HCT116 (cell line): ENCODE data around the gene MZB1. TPM values are rescaled to one million over a fixed set of nuclear protein-coding genes. Genes with fewer than 3 reads are reported as not detected.

Experiments
- ATAC-seq: fragments of 200-7000 bp; cut with Tn5 transposase; 2 replicates; pipeline ENCODE4 v1.9.1; 2020; ENCODE audit warnings: mild to moderate bottlenecking, moderate library complexity
- BruUV-seq: library from RNA; stranded (reverse); fragments of 400-500 nt; replicated peaks from 2 replicates; lab custom pipeline; 2021; lab: Mats Ljungman, UMichigan
- CTCF ChIA-PET: fragments of 300-600 bp; sonication (Branson Sonifier 250); formaldehyde crosslinking; loops from one replicate; lab custom pipeline; 2021; ENCODE audit warnings: antibody characterized with exemption; lab: Charles Lee
- POLR2A ChIA-PET: fragments of 300-600, 350-600 bp; sonication (Branson Sonifier 250); formaldehyde crosslinking; loops from one replicate; lab custom pipeline; 2021; ENCODE audit warnings: antibody characterized with exemption; lab: Charles Lee
- RAD21 ChIA-PET, 2 experiments: fragments of 300-600 bp; sonication (Branson Sonifier 250); formaldehyde crosslinking; loops; one replicate each; lab custom pipeline; 2023; ENCODE audit warnings: low total read pairs in 2 of 2; ENCODE audit not compliant: uncharacterized antibody in 2 of 2, unreplicated experiment in 2 of 2, low non-redundant PET in 1 of 2; lab: Charles Lee
- DNase-seq: peaks from one replicate; pipeline ENCODE4 v3.0.0-alpha.2; 2010; ENCODE audit warnings: low read depth, low spot score
- H2AFZ ChIP-seq: fragments of 200-600 bp; shearing (Covaris generic), sonication (generic); 2 replicates; pipeline ENCODE4 v1.6.1; 2017; ENCODE audit warnings: low read depth, mixed run types, mixed read lengths, antibody characterized with exemption, low read length; ENCODE audit not compliant: poor library complexity, severe bottlenecking
- H3K27ac ChIP-seq: 2 replicates; pipeline ENCODE4 v1.5.1; 2012; ENCODE audit warnings: low read depth, low read length
- H3K27me3 ChIP-seq: fragments of 200-600 bp; sonication (generic); 2 replicates; pipeline ENCODE4 v1.6.1; 2016; ENCODE audit warnings: mixed run types, low read length, mixed read lengths; ENCODE audit not compliant: insufficient read depth
- H3K36me3 ChIP-seq, 2 experiments: fragments of 200-500 bp in 1 of 2; fragments of 200-600 bp in 1 of 2; sonication (Bioruptor generic) in 1 of 2; sonication (generic) in 1 of 2; 2 replicates each; pipeline versions ENCODE4 v1.5.1 to v1.6.1; 2014 to 2016; ENCODE audit warnings: low read length in 2 of 2, inconsistent platforms in 1 of 2, mixed read lengths in 1 of 2, mixed run types in 1 of 2; ENCODE audit not compliant: insufficient read depth in 2 of 2, control insufficient read depth in 1 of 2
- H3K4me1 ChIP-seq, 2 experiments: fragments of 200-600 bp in 1 of 2; sonication (generic) in 1 of 2; 2 replicates each; pipeline versions ENCODE4 v1.5.1 to v1.6.1; 2012 to 2017; ENCODE audit warnings: low read length in 2 of 2, inconsistent platforms in 1 of 2, mild to moderate bottlenecking in 1 of 2, mixed read lengths in 1 of 2, mixed run types in 1 of 2, moderate library complexity in 1 of 2; ENCODE audit not compliant: insufficient read depth in 2 of 2, control insufficient read depth in 1 of 2
- H3K4me2 ChIP-seq: fragments of 200-600 bp; sonication (generic); 2 replicates; pipeline ENCODE4 v1.6.1; 2017; ENCODE audit warnings: mixed run types, low read length, mixed read lengths
- H3K4me3 ChIP-seq, 2 experiments: fragments of 200-600 bp in 1 of 2; sonication (generic) in 1 of 2; replicated peaks in 1 of 2; 2 replicates each; pipeline ENCODE4 v1.5.1; 2011 to 2016; ENCODE audit warnings: low read length in 2 of 2, control low read depth in 1 of 2, low read depth in 1 of 2, mild to moderate bottlenecking in 1 of 2, mixed read lengths in 1 of 2, mixed run types in 1 of 2
- H3K79me2 ChIP-seq: fragments of 200-600 bp; sonication (generic); 2 replicates; pipeline ENCODE4 v1.6.1; 2017; ENCODE audit warnings: mild to moderate bottlenecking, mixed run types, low read length, moderate library complexity, mixed read lengths; ENCODE audit not compliant: insufficient read depth
- H3K9ac ChIP-seq: fragments of 200-600 bp; sonication (generic); 2 replicates; pipeline ENCODE4 v1.6.1; 2016; ENCODE audit warnings: low read length, mixed read lengths
- H3K9me2 ChIP-seq: fragments of 200-600 bp; sonication (generic), shearing (Covaris generic); 2 replicates; pipeline ENCODE4 v1.6.1; 2017; ENCODE audit warnings: mixed run types, mild to moderate bottlenecking, moderate library complexity; ENCODE audit not compliant: insufficient read depth
- H3K9me3 ChIP-seq, 2 experiments: fragments of 200-500 bp in 1 of 2; fragments of 200-600 bp in 1 of 2; sonication (Bioruptor generic) in 1 of 2; sonication (generic) in 1 of 2; 2 replicates each; pipeline ENCODE4 v1.6.1; 2014 to 2017; ENCODE audit warnings: low read length in 2 of 2, mixed read lengths in 2 of 2, inconsistent platforms in 1 of 2, low read depth in 1 of 2, mild to moderate bottlenecking in 1 of 2, mixed run types in 1 of 2, moderate library complexity in 1 of 2; ENCODE audit not compliant: control insufficient read depth in 1 of 2, insufficient read depth in 1 of 2
- H4K20me1 ChIP-seq: fragments of 200-600 bp; sonication (generic), shearing (Covaris generic); 2 replicates; pipeline ENCODE4 v1.6.1; 2017; ENCODE audit warnings: mixed run types, mild to moderate bottlenecking, moderate library complexity; ENCODE audit not compliant: insufficient read depth
- ATF3 ChIP-seq: IDR thresholded peaks from 2 replicates; pipeline ENCODE4 v1.6.1; 2012
- CEBPB ChIP-seq: IDR thresholded peaks from 2 replicates; pipeline ENCODE4 v1.6.1; 2012; ENCODE audit warnings: low read depth
- EGR1 ChIP-seq: IDR thresholded peaks from 2 replicates; pipeline ENCODE4 v1.6.1; 2012; ENCODE audit warnings: low read depth
- EZH2 ChIP-seq: fragments of 200-600 bp; sonication (generic); IDR thresholded peaks from 2 replicates; pipeline ENCODE4 v1.6.1; 2017; ENCODE audit warnings: antibody characterized with exemption, mixed run types
- EZH2phosphoT487 ChIP-seq: fragments of 200-600 bp; IDR thresholded peaks from 2 replicates; pipeline ENCODE4 v1.6.1; 2018; ENCODE audit warnings: antibody characterized with exemption, borderline replicate concordance
- POLR2AphosphoS5 ChIP-seq: IDR thresholded peaks from 2 replicates; pipeline ENCODE4 v1.6.1; 2011; ENCODE audit warnings: mild to moderate bottlenecking, low read depth, low read length, moderate library complexity
- RAD21 ChIP-seq: IDR thresholded peaks from 2 replicates; pipeline ENCODE4 v1.6.1; 2012; ENCODE audit warnings: low read depth, mild to moderate bottlenecking
- REST ChIP-seq: IDR thresholded peaks from 2 replicates; pipeline ENCODE4 v1.6.1; 2012; ENCODE audit warnings: low read depth
- SIN3A ChIP-seq: IDR thresholded peaks from 2 replicates; pipeline ENCODE4 v1.6.1; 2012; ENCODE audit warnings: low read depth
- SP1 ChIP-seq: IDR thresholded peaks from 2 replicates; pipeline ENCODE4 v1.6.1; 2012; ENCODE audit warnings: low read depth
- TCF7L2 ChIP-seq: IDR thresholded peaks from 2 replicates; pipeline ENCODE4 v1.7.0; 2011; ENCODE audit warnings: borderline replicate concordance, inconsistent platforms; ENCODE audit not compliant: insufficient read depth, insufficient read length; ENCODE audit errors: extremely low read depth
- YY1 ChIP-seq: IDR thresholded peaks from 2 replicates; pipeline ENCODE4 v1.6.1; 2011; ENCODE audit warnings: low read length, low read depth, moderate library complexity, mild to moderate bottlenecking; ENCODE audit not compliant: insufficient replicate concordance; ENCODE audit errors: extremely low read depth
- ZFX ChIP-seq: fragments of 450-650 bp; IDR thresholded peaks from 2 replicates; pipeline ENCODE4 v1.6.1; 2017
- intact Hi-C: fragments of 100-400 bp; cut with micrococcal nuclease; formaldehyde crosslinking; loops from 2 replicates; pipeline ENCODE4 v1.10.0; 2022
- total RNA-seq: library from RNA; stranded (reverse); gene quantifications from one replicate; pipeline ENCODE4 v1.2.1, GENCODE V29; 2021; ENCODE audit not compliant: unreplicated experiment
- TF ChIP-seq, protein P1 (sequence below), 3 experiments: fragments of 200-600 bp in 1 of 3; sonication (generic) in 1 of 3; IDR thresholded peaks in 2 of 3; conservative IDR thresholded peaks in 1 of 3; 2 replicates each; pipeline ENCODE4 v1.5.1; 2012 to 2017; ENCODE audit warnings: low read depth in 2 of 3, low read length in 2 of 3, antibody characterized with exemption in 1 of 3, borderline replicate concordance in 1 of 3, control low read depth in 1 of 3, mild to moderate bottlenecking in 1 of 3, mixed read lengths in 1 of 3, mixed run types in 1 of 3, moderate library complexity in 1 of 3; ENCODE audit not compliant: insufficient read depth in 1 of 3
- TF ChIP-seq, protein P2 (sequence below): IDR thresholded peaks from 2 replicates; pipeline ENCODE4 v1.6.1; 2011; ENCODE audit warnings: mild to moderate bottlenecking, low read length, moderate library complexity; ENCODE audit not compliant: insufficient replicate concordance; ENCODE audit errors: extremely low read depth
- TF ChIP-seq, protein P3 (sequence below): IDR thresholded peaks from 2 replicates; pipeline ENCODE4 v1.6.1; 2012

Gene MZB1
- total RNA-seq, 1 experiment from 2014 or later: 0.81 TPM

DNA sequence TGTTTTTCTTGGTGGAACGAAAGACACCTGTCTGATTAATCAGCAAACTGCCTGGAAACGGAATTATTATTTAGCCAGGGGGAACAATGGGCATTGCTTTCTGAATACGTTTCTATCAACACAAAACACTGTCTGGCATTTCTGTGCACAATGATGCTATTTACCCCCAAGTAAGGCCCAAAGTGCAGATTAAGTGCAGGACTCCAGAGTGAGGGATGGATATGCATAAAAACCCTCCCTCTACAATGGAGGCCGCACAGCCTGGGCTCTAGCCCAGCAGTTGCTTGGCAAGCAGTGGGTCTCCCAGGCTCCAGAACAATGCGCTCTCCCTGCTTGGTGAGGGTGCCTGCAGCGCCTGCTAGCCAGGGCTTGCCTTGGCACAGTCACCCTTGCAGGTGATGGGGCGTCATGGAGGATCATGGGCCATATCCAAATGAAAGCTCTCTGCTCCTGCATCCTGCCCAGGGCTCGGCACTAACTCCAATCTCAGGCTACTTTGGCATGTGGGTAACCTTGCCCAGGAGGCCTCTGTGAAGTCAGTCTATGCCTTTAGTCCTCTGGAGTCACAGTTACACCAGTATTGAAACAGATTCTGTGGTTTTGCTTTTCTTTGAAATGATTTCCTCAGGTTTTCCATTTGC is 25.6 kb upstream of the MZB1 start (continued):
- TF ChIP-seq YY1: no peak
- no peak for TF ChIP-seq SP1
- no peak for TF ChIP-seq ZFX

GRCh38 chr5:139414581-139415130 is 24.9 kb upstream of the MZB1 start:
- ChIA-PET POLR2A (no interaction called here), RAD21 (no interaction called here)
- H3K27ac ChIP-seq: no peak overlapping the region
- TF ChIP-seq YY1: no peak
- TF ChIP-seq RAD21: no peak
- TF ChIP-seq TCF7L2: no peak
- TF ChIP-seq, protein P1, sequence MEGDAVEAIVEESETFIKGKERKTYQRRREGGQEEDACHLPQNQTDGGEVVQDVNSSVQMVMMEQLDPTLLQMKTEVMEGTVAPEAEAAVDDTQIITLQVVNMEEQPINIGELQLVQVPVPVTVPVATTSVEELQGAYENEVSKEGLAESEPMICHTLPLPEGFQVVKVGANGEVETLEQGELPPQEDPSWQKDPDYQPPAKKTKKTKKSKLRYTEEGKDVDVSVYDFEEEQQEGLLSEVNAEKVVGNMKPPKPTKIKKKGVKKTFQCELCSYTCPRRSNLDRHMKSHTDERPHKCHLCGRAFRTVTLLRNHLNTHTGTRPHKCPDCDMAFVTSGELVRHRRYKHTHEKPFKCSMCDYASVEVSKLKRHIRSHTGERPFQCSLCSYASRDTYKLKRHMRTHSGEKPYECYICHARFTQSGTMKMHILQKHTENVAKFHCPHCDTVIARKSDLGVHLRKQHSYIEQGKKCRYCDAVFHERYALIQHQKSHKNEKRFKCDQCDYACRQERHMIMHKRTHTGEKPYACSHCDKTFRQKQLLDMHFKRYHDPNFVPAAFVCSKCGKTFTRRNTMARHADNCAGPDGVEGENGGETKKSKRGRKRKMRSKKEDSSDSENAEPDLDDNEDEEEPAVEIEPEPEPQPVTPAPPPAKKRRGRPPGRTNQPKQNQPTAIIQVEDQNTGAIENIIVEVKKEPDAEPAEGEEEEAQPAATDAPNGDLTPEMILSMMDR (IDR thresholded peaks at IDR 0.05 in 2 of 3, conservative IDR thresholded peaks at IDR 0.05 in 1 of 3; ENCODE audit: borderline replicate concordance in 1 of 3, insufficient read depth in 1 of 3, low read depth in 2 of 3, low read length in 2 of 3): no peak
- TF ChIP-seq SIN3A: no peak
- no peak for TF ChIP-seq EZH2phosphoT487
- no peak for TF ChIP-seq EZH2
- no peak for TF ChIP-seq EGR1
- TF ChIP-seq, protein P2, sequence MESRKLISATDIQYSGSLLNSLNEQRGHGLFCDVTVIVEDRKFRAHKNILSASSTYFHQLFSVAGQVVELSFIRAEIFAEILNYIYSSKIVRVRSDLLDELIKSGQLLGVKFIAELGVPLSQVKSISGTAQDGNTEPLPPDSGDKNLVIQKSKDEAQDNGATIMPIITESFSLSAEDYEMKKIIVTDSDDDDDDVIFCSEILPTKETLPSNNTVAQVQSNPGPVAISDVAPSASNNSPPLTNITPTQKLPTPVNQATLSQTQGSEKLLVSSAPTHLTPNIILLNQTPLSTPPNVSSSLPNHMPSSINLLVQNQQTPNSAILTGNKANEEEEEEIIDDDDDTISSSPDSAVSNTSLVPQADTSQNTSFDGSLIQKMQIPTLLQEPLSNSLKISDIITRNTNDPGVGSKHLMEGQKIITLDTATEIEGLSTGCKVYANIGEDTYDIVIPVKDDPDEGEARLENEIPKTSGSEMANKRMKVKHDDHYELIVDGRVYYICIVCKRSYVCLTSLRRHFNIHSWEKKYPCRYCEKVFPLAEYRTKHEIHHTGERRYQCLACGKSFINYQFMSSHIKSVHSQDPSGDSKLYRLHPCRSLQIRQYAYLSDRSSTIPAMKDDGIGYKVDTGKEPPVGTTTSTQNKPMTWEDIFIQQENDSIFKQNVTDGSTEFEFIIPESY: no peak
- TF ChIP-seq REST: no peak
- TF ChIP-seq POLR2AphosphoS5: no peak
- no peak for TF ChIP-seq CEBPB
- no peak for TF ChIP-seq SP1
- no peak for TF ChIP-seq ATF3
- TF ChIP-seq, protein P3, sequence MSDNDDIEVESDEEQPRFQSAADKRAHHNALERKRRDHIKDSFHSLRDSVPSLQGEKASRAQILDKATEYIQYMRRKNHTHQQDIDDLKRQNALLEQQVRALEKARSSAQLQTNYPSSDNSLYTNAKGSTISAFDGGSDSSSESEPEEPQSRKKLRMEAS: no peak

More at GRCh38 chr5:139414581-139415130, 24.9 kb upstream of the MZB1 start:
- H3K9me2 ChIP-seq: no peaks in the 10 kb centered on the region
- CTCF ChIA-PET: no interaction called here
- H3K4me3 ChIP-seq: no peak overlapping the region
- H3K4me2 ChIP-seq: no peak overlapping the region
- H3K79me2 ChIP-seq: no peaks in the 10 kb centered on the region
- no peaks in the 10 kb centered on the region for H3K36me3 ChIP-seq
- H3K4me1 ChIP-seq: peaks cover 3 to 18% of the 10 kb centered on the region in 2 experiments; a peak in 3 of 4 replicates
- H2AFZ ChIP-seq: no peak overlapping the region
- no peaks in the 10 kb centered on the region for H3K9me3 ChIP-seq
- no peaks in the 10 kb centered on the region for H4K20me1 ChIP-seq
- no peak overlapping the region for H3K9ac ChIP-seq
- DNase-seq: no peak
- BruUV-seq: no TSS peak
- no peak for ATAC-seq
- no peaks in the 10 kb centered on the region for H3K27me3 ChIP-seq
- intact Hi-C loops: no loop called here
